GDM1 (cell line): ENCODE results near the gene MT1B.
"Not testable (repeated sequence)": the region's sequence is repeated elsewhere in the genome, so short reads cannot be mapped to it uniquely, and the experiment has no call there.

ENCODE experiments used
- DNase-seq: peaks from one replicate; lab custom pipeline; 2025; lab: John Stamatoyannopoulos, UW

The MT1B gene

GRCh38 chr16:56667581-56668571 lies 16.2 kb downstream of the MT1B start, which contains the start of gene MT1G:
Gene MT1G, minus strand, starts transcription at chr16:56668065. Its CDS starts 72 bp downstream, at chr16:56667993.
- DNase-seq = no peak

GRCh38 chr16:56669005-56669839 lies 17.5 kb downstream of the MT1B start, which contains the start of gene MT1H:
Gene MT1H, plus strand, starts transcription at chr16:56669814. Its CDS starts 71 bp downstream, at chr16:56669885.
- no peak for DNase-seq

- no peak for DNase-seq
Observed at GRCh38 chr16:56669840-56670619, 18.3 kb downstream of the MT1B start.

GRCh38 chr16:56670620-56670934 lies 18.9 kb downstream of the MT1B start:
- DNase-seq = no peak

GRCh38 chr16:56671691-56672090 lies 20.0 kb downstream of the MT1B start:
- DNase-seq = not testable (repeated sequence)

DNA sequence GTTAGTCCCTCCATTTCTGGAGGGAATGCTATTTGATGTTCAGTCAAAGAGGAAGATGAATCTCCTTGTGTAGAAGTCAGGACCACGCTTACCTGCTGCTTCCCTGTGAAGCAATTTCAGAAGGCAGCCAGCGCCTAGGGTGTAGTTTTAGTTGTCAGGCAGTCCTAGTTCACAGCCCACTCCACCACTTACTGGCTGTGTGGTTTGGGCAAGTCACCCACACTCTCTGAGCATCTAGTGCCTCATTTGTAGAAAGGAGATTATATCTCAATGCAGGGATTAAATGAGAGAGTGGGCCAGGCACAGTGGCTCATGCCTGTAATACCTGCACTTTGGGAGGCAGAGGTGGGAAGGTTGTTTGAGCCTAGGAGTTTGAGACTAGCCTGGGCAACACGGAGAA lies 20.5 kb downstream of the MT1B start:
- not testable (repeated sequence) for DNase-seq

- DNase-seq = no peak
Observed at GRCh38 chr16:56672761-56673536, 21.3 kb downstream of the MT1B start.

DNA sequence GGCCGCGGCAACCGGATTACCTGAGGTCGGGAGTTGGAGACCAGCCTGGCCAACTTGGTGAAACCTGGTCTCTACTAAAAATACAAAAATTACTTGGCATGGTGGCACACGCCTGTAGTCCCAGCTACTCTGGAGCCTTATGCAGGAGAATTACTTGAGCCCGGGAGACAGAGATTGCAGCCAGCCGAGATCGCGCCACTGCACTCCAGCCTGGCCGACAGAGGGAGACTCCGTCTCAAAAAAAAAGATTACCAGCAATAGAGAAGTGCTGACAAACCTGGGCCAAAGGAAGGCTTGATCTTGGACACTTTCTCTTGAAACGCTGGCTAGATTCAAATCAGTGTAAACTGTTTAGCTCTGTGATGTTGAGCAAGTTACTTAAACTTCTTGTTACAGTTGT lies 22.2 kb downstream of the MT1B start:
- no peak for DNase-seq

- DNase-seq = not testable (repeated sequence)
Observed at GRCh38 chr16:56674570-56674969, 22.9 kb downstream of the MT1B start.

- no peak for DNase-seq
Observed at GRCh38 chr16:56675685-56676210, 24.1 kb downstream of the MT1B start.

GRCh38 chr16:56677474-56677873 lies 25.8 kb downstream of the MT1B start:
- DNase-seq = no peak

- no peak for DNase-seq
Observed at GRCh38 chr16:56679078-56679730, 27.5 kb downstream of the MT1B start.

DNA sequence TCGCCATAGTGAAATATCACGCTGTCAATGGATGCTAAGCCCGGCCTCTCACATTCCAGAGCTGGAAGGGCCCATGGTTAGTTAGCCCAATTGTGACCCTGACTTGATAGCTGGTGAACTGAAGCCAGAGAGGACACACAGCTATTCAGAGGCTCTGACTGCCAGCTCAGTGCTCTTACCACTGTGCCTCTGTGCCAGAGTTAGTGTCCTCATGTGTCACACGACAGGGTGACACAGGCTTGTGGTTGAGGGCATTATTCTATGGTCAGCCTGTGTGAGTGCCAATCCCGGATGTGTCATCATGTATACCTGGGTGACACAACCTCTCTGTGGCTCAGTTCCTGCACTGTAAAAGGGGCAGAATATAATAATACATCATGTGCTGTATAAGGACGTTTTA lies 28.1 kb downstream of the MT1B start:
- no peak for DNase-seq

DNA sequence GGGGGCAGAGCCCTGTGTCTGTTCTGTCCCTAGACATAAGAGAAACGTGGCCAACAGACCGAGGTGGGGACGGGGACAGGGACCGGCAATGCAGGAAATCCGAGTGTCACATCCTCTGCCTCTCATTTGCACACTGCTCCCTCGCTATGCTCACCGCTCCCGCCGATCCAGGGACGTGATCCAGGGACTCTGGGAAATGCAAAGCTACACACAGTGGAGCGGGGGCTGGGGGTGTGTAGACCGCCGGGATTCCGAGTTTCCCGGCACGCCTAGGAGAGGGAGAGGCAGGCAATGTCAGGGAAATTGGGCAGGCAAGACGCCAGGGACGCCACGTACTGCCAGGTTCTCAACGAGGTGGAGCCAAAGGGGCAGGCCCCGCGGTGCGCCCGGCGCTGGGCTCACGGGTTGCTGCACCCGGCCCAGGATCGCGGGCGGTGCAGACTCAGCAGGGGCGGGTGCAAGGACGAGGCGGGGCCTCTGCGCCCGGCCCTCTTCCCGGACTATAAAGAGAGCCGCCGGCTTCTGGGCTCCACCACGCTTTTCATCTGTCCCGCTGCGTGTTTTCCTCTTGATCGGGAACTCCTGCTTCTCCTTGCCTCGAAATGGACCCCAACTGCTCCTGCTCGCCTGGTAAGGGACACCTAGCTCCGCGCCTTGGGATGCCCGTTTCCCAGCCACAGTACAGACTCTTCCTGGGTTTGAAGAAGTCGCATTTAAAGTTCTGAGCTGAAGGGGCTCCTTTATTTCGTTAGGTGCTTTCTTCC lies 30.4 kb downstream of the MT1B start, which contains the start of gene MT1X:
TSS of gene MT1X (plus strand) at position 532 of the 764 bp plus-strand sequence. CDS start at position 603, 71 bp downstream.
- DNase-seq = peak; percentile 27

DNA sequence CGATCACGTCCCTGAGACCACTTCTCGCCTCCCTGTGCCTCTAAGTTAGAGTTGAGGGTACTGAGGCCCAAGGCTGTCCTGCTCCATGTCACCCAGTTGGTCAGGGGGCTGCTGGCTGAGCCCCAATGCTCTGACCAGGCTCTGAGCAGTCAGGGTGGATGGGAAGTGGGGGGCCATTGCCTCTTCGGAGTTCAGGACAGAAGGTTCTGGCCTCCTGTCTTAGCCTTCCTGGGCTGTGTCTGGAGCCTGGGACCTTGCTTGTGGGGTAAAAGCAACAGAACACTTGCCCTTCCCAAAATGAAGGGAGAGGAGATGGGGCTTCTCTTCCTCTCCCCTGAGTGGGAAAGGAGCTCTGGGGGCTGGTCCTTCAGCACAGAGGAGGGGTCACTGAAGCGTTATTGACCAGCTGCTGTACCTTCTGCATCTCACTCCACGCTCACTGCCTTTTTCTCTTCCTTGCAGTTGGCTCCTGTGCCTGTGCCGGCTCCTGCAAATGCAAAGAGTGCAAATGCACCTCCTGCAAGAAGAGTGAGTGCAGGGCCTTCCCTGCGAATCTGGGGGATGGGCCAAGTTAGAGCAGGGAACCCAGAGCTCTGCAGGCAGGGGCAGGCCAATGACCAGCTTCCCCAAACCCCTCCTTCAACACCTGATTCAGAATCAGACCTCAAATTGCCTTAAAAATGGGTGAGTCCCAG lies 31.2 kb downstream of the MT1B start:
- no peak for DNase-seq

GRCh38 chr16:56683424-56684172 lies 31.9 kb downstream of the MT1B start:
- DNase-seq = no peak

DNA sequence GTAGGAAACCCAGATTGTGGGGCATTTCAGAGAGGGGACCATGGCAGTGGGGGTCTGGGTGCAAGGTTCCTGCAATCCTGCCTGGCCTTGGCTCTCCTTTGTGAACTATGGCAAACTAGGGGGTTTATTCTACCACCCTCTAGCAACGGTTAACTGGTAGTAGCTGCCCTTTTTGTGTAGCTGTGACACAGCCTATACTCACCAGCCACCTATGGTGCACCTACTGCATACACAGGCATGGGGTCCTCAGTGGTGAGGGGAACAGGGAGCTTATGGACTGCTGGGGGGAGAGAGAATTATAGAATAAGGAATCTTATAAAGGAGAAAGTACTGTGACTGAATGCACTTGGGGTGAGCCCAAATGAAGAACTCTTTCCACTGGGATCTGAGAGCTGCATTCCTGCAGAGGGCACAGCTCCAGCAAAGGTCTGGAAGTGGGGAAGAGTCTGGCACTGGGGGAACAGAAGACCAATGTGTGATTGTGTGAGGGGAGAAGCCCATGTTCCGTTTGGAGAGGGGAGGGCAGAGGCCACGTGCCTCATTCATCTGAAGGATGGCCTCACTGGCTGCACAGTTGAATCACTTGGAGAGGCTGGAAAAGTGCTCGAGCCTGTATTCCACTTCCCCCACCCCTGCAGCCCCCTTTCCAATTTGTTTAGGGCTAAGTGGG lies 32.7 kb downstream of the MT1B start:
- DNase-seq = no peak
